NCI-H128 (cell line): Measurements from ENCODE around the gene FOXD4.
"Not testable (repeated sequence)": the region's sequence is repeated elsewhere in the genome, so short reads cannot be mapped to it uniquely, and the experiment has no call there.

Experiments used
- DNase-seq: peaks from one replicate; lab custom pipeline; 2025; ENCODE audit not compliant: unreplicated experiment; lab: John Stamatoyannopoulos, UW

The FOXD4 gene

GRCh38 chr9:94323-94722, 23.9 kb downstream of the FOXD4 start:
- not testable (repeated sequence) for DNase-seq

- not testable (repeated sequence) for DNase-seq
These were observed 24.3 kb downstream of the FOXD4 start for GRCh38 chr9:93909-94308.

GRCh38 chr9:90851-91250, 27.4 kb downstream of the FOXD4 start:
- not testable (repeated sequence) for DNase-seq

DNA sequence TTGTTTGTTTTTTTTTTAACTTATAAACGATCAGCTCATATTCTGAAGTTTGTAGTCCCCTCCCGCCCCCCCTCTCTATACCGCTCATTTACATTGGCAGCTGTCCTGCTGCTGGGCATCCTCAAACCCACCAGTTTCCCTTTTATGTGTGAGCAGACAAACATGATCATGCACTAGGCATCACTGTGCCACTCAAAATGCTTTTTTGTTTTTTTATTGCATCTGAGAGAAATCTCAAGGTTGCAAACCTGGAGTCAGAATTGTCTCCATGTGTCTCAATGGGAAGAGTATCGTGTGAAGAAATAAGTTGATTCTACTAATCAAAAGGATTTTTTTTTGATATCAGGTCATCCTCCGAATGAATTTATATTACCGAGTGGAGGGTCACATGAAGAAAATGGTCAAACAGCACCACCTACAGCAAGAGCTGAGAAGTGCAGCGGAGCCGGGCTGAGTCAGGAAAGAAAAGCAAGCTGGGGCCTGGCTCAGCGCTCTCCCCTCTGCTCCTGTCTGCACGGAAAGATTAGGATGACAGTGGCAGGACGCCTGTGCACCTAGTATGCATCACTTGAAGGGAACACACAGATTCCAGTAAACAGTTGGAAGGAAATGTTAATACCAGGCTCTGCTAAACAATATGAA, 29.7 kb downstream of the FOXD4 start:
- not testable (repeated sequence) for DNase-seq

- DNase-seq = not testable (repeated sequence)
These were observed 30.4 kb downstream of the FOXD4 start for GRCh38 chr9:87860-88259.

GRCh38 chr9:87105-87504, 31.1 kb downstream of the FOXD4 start:
- DNase-seq = not testable (repeated sequence)

DNA sequence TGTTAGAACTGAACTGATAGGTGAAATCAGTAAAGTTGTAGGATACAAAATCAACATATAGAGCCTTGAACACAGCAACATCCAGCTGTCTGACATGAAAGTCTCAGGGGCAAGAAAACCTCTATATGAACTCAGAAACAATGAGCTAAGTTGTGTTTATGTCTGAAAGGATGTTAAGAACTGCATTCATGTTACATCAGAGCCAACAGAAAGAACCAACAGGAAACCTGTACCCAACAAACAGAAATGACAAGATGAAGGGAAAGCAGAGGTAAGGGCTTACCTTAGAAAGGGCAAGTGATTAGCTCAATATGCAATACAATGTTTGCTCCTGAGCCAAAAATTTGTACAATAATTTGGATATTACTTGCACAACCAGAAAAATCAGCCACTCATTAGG, 31.5 kb downstream of the FOXD4 start:
- DNase-seq = not testable (repeated sequence)

DNA sequence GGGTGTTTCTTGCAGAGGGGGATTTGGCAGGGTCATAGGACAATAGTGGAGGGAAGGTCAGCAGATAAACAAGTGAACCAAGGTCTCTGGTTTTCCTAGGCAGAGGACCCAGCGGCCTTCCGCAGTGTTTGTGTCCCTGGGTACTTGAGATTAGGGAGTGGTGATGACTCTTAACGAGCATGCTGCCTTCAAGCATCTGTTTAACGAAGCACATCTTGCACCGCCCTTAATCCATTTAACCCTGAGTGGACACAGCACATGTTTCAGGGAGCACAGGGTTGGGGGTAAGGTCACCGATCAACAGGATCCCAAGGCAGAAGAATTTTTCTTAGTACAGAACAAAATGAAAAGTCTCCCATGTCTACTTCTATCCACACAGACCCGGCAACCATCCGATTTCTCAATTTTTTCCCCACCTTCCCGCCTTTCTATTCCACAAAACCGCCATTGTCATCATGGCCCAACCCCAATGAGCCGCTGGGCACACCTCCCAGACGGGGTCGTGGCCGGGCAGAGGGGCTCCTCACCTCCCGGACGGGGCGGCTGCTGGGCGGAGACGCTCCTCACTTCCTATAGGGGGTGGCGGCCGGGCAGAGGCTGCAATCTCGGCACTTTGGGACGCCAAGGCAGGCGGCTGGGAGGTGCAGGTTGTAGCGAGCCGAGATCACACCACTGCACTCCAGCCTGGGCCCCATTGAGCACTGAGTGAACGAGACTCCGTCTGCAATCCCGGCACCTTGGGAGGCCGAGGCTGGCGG, 35.1 kb downstream of the FOXD4 start:
- not testable (repeated sequence) for DNase-seq

GRCh38 chr9:78333-78732, 39.9 kb downstream of the FOXD4 start:
- DNase-seq = not testable (repeated sequence)

DNA sequence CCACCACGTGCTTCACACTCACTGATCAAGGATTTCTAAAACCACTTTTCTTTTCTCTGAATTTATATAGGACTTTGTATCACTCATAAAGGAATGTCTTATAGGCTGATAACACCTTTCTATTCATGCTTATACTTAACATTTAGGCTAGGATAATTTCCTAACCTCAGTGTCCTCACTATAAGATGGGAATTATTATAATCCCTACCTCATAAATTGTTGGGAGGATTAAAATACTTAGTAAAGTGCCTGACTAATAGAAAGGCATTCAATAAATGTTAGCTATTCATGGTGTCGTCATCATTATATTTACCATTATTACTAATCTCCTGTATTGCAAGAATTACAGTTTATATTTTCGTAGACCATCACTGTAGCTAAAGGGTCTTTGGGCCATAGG, 41.8 kb downstream of the FOXD4 start:
- DNase-seq = not testable (repeated sequence)

DNA sequence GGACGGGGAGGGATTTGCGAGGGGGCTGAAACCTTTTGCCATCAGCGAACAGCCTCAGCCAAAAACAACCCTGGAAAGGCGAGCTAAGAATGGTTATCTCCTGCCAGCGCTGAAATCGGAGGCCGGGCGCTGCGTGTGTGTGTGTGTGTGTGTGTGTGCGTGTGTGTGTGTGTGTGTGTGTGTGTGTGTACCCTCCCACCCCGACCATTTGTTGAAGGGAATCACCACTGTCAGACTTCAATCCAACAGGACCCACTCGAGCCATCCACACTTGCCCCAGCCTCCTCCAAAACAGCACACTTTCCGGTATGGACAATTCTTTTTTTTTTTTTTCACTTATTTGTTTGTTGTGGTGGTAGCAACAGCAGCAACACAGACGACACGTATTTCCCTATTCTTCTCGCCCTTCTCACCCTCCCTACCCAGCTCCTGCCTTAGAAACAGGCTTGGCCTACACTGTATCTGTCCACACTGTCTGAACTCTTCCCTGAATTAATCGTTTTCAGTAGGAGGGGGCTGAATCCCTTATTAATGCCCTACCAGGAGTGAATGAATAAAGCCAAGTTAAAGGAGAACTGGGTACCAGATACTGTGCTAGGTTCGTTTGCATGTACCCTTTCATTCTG, 44.2 kb downstream of the FOXD4 start:
- not testable (repeated sequence) for DNase-seq

DNA sequence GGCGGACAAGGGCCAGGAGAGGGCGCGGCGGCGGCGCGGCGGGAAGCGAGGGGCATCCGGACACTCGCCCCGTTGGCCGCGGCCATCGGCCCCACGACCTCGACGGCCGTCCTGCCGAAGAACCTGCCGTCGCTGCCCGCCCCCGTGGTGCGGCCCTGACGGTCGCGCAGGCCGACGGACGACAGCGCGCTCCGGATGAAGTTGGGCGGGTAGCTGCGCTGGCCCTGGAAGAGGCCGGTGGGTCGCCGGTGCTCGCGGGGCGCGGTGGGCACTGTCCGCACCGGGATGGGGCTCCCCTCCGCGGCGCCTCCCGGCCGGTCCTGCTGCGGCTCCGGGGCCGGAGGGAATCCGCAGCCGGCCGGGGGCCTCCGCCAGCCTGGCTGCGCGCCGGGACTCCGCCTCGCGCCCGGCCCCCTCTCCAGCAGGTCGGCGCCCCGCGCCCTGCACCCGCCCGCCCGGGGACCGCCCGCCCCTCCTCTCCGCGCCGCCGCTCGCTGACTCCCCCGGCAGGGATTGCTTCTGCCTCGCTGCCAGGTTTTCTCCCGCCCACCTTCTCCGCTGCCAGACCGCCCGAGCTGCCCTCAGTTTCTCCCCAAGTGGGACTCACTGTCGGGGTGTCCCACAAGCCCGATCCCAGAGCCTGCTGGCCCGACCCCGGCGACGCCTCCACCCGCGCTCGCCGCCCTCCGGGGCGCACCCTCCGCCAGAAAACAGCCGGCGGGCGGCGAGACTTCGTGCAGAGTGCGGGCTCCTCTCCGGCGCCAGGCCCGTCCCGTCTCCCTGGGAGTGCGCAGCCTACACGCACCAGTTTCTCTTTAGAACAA, 44.9 kb downstream of the FOXD4 start:
- DNase-seq = not testable (repeated sequence)
